GM12892 (cell line): ENCODE results near the gene TRIP11.

Source experiments
- POLR2A ChIP-seq: IDR thresholded peaks from 2 replicates; pipeline ENCODE4 v1.6.1; 2011; ENCODE audit warnings: low read depth, low read length, control low read depth
- TAF1 ChIP-seq: IDR thresholded peaks from 2 replicates; pipeline ENCODE4 v1.6.1; 2011; ENCODE audit warnings: low read depth, mild to moderate bottlenecking, control low read depth, low read length, borderline replicate concordance

GRCh38 chr14:92041203-92041602 is 1.3 kb upstream of the TRIP11 start:
- TF ChIP-seq POLR2A (no peak), TAF1 (no peak)
